ENCODE measurements around the gene CAMK2D.
"Not testable (repeated sequence)": the region's sequence is repeated elsewhere in the genome, so short reads cannot be mapped to it uniquely, and the experiment has no call there.

CAMK2D gene

GRCh38 chr4:113761620-113762185, at the start of gene CAMK2D:
Gene CAMK2D (minus strand): TSS chr4:113761738. CDS start chr4:113761068, 670 bp downstream.
- DNase-seq (ENCODE audit: low read depth), result peak; percentile 85
- in situ Hi-C loops (cut with HindIII; ENCODE audit: low sequenced_read_pairs), result no loop called here
- peak; percentile 77 for TF ChIP-seq CTCF (IDR thresholded peaks at IDR 0.05; ENCODE audit: low read depth, low read length, missing control alignments)
- peak within 1 kb of the TSS; percentile 99 for H3K4me3 ChIP-seq (ENCODE audit: low read depth, low read length)

- in situ Hi-C loops (cut with HindIII; ENCODE audit: low sequenced_read_pairs), result no loop called here
- no peak for TF ChIP-seq CTCF (IDR thresholded peaks at IDR 0.05; ENCODE audit: low read depth, low read length, missing control alignments)
- peak; percentile 76 for DNase-seq (ENCODE audit: low read depth)
- H3K4me3 ChIP-seq (ENCODE audit: low read depth, low read length), result no peak overlapping the region
Measured at GRCh38 chr4:113810906-113811305, 49.4 kb upstream of the CAMK2D start.

- no peak for TF ChIP-seq CTCF (IDR thresholded peaks at IDR 0.05; ENCODE audit: low read depth, low read length, missing control alignments)
- in situ Hi-C loops (cut with HindIII; ENCODE audit: low sequenced_read_pairs), result no loop called here
- no peak overlapping the region for H3K4me3 ChIP-seq (ENCODE audit: low read depth, low read length)
- DNase-seq (ENCODE audit: low read depth), result no peak
Measured at GRCh38 chr4:113809311-113809710, 47.8 kb upstream of the CAMK2D start.

GRCh38 chr4:113806850-113807249, 45.3 kb upstream of the CAMK2D start:
- H3K4me3 ChIP-seq (ENCODE audit: low read depth, low read length), result no peak overlapping the region
- no peak for TF ChIP-seq CTCF (IDR thresholded peaks at IDR 0.05; ENCODE audit: low read depth, low read length, missing control alignments)
- no peak for DNase-seq (ENCODE audit: low read depth)
- in situ Hi-C loops (cut with HindIII; ENCODE audit: low sequenced_read_pairs), result no loop called here

GRCh38 chr4:113801882-113802281, 40.3 kb upstream of the CAMK2D start:
- DNase-seq (ENCODE audit: low read depth), result no peak
- no peak overlapping the region for H3K4me3 ChIP-seq (ENCODE audit: low read depth, low read length)
- TF ChIP-seq CTCF (IDR thresholded peaks at IDR 0.05; ENCODE audit: low read depth, low read length, missing control alignments), result no peak
- in situ Hi-C loops (cut with HindIII; ENCODE audit: low sequenced_read_pairs), result no loop called here

- in situ Hi-C loops (cut with HindIII; ENCODE audit: low sequenced_read_pairs); DNase-seq (ENCODE audit: low read depth); H3K4me3 ChIP-seq (ENCODE audit: low read depth, low read length): not testable (repeated sequence)
Measured at GRCh38 chr4:113796381-113796780, 34.8 kb upstream of the CAMK2D start.

GRCh38 chr4:113790478-113790877, 28.9 kb upstream of the CAMK2D start:
- no peak overlapping the region for H3K4me3 ChIP-seq (ENCODE audit: low read depth, low read length)
- in situ Hi-C loops (cut with HindIII; ENCODE audit: low sequenced_read_pairs), result no loop called here
- no peak for DNase-seq (ENCODE audit: low read depth)
- no peak for TF ChIP-seq CTCF (IDR thresholded peaks at IDR 0.05; ENCODE audit: low read depth, low read length, missing control alignments)
